Psoas muscle (tissue), 8 donors: ENCODE results near the gene PCDHA5. TPM values are rescaled to one million over a fixed set of nuclear protein-coding genes. Genes with fewer than 3 reads are reported as not detected.
"Not testable (repeated sequence)": the region's sequence is repeated elsewhere in the genome, so short reads cannot be mapped to it uniquely, and the experiment has no call there.

Source experiments
- ATAC-seq, 4 donors: fragments of 200-7000 bp; cut with Tn5 transposase; one replicate each; pipeline ENCODE4 v1.9.1; 2020; ENCODE audit warnings: moderate library complexity in 3 of 4, mild to moderate bottlenecking in 2 of 4
- DNase-seq, 2 donors: peaks; one replicate each; pipeline ENCODE4 v3.0.0-alpha.2; 2020
- H3K27ac ChIP-seq: fragments of 200-600 bp; one replicate; pipeline ENCODE4 v1.8.0; 2022
- H3K27me3 ChIP-seq, 3 donors: fragments of 200-600 bp in 1 of 3; one replicate each; pipeline versions ENCODE4 v1.6.1 to v1.8.0; 2013 to 2022; ENCODE audit warnings: low read length in 2 of 3, mild to moderate bottlenecking in 2 of 3, moderate library complexity in 1 of 3; ENCODE audit not compliant: insufficient read depth in 3 of 3
- H3K36me3 ChIP-seq, 2 donors: fragments of 200-600 bp in 1 of 2; one replicate each; pipeline versions ENCODE4 v1.6.1 to v1.8.0; 2013 to 2022; ENCODE audit warnings: low read depth in 1 of 2, mild to moderate bottlenecking in 1 of 2, moderate library complexity in 1 of 2; ENCODE audit not compliant: insufficient read depth in 1 of 2
- H3K4me1 ChIP-seq: fragments of 200-600 bp; one replicate; pipeline ENCODE4 v1.8.0; 2022
- H3K4me3 ChIP-seq: fragments of 200-600 bp; one replicate; pipeline ENCODE4 v1.8.0; 2022; ENCODE audit warnings: mild to moderate bottlenecking
- H3K9me3 ChIP-seq: fragments of 200-600 bp; one replicate; pipeline ENCODE4 v1.8.0; 2022
- WGBS, 3 donors: extraction: QIAGEN DNeasy Blood & Tissue Kit; methylation state at CpG; one replicate each; pipeline versions ENCODE4 v1.1.6 to v1.1.7; 2013; 5-methylcytosine and 5-hydroxymethylcytosine counted together
- intact Hi-C, 2 donors: fragments of 100-400 bp; cut with DNase I; formaldehyde crosslinking; loops; one replicate each; pipeline versions ENCODE4 v1.11.0 to v1.14.2; 2022
- polyA plus RNA-seq, 3 donors: library from polyadenylated mRNA; stranded (reverse); fragments of 200-250 nt; gene quantifications; one replicate each; pipeline ENCODE4 v1.2.3, GENCODE V29; 2013
- total RNA-seq, 4 donors: library from RNA; stranded (reverse); fragmentation: NEBNext Ultra II Directional in 2 of 4; extraction: Animal tissue kit (Norgen Biotek cat#: 25700) in 2 of 4; gene quantifications; one replicate each; pipeline versions ENCODE4 v1.2.1 to v1.2.4, GENCODE V29; 2021 to 2023
- TF ChIP-seq, protein P1 (sequence below): fragments of 200-600 bp; IDR thresholded peaks from one replicate; pipeline ENCODE4 v1.8.0; 2022; ENCODE audit warnings: antibody characterized with exemption
- donor health status: healthy with polysubstance abuse.
- donor health status: DM: no; HTN: no; CAD: no; lungs with moderate emphysema.
- donor health status: Bipolar disorder and iron deficiency.
- donor health status: healthy.
- donor health status: DM: yes; HTN: yes; CAD: no.
- donor health status: DM: no; HTN: no; CAD: no.
- donor health status: DM: no; HTN: no; CAD: no.
- donor health status: DM: yes; HTN: yes; CAD: no.

The PCDHA5 gene
- total and polyA plus RNA-seq, 7 donors, result 0.01 TPM; not detected in 6

- Histone ChIP-seq H3K27me3 (peaks cover 0 to 4% (median 0%) of the 10 kb centered on the region in 3 donors), H3K4me3 (no peak overlapping the region), H3K27ac (no peak overlapping the region), H3K4me1 (no peaks in the 10 kb centered on the region), H3K9me3 (peaks cover 4% of the 10 kb centered on the region), H3K36me3 (no peaks in the 10 kb centered on the region)
- DNase-seq (no peak), ATAC-seq (no peak)
- TF ChIP-seq, protein P1, sequence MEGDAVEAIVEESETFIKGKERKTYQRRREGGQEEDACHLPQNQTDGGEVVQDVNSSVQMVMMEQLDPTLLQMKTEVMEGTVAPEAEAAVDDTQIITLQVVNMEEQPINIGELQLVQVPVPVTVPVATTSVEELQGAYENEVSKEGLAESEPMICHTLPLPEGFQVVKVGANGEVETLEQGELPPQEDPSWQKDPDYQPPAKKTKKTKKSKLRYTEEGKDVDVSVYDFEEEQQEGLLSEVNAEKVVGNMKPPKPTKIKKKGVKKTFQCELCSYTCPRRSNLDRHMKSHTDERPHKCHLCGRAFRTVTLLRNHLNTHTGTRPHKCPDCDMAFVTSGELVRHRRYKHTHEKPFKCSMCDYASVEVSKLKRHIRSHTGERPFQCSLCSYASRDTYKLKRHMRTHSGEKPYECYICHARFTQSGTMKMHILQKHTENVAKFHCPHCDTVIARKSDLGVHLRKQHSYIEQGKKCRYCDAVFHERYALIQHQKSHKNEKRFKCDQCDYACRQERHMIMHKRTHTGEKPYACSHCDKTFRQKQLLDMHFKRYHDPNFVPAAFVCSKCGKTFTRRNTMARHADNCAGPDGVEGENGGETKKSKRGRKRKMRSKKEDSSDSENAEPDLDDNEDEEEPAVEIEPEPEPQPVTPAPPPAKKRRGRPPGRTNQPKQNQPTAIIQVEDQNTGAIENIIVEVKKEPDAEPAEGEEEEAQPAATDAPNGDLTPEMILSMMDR, result no peak
- 59 to 68% (median 64%) methylated on average over 42 to 43 of the region's 43 CpGs for WGBS, 3 donors
- intact Hi-C loops, result no loop called here
These were observed 12.5 kb upstream of the PCDHA5 start for GRCh38 chr5:140808889-140809291.

DNA sequence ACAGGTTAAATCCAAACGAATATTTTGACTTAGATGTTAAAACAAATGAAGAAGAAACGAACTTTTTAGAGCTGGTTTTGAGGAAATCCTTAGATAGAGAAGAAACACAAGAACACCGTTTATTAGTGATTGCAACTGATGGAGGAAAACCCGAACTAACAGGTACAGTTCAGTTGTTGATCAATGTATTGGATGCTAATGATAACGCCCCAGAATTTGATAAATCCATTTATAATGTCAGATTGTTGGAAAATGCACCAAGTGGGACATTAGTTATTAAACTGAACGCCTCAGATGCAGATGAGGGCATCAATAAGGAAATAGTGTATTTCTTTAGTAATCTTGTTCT, 842 bp downstream of the PCDHA5 start:
- TF ChIP-seq, protein P1, result no peak
- ATAC-seq (no peak), DNase-seq (no peak)
- H3K9me3 ChIP-seq, result peaks cover 4% of the 10 kb centered on the region
- H3K27me3 ChIP-seq, result peaks cover 0 to 17% (median 2%) of the 10 kb centered on the region in 3 donors
- H3K36me3 ChIP-seq, result no peaks in the 10 kb centered on the region
- no peak overlapping the region for H3K27ac ChIP-seq
- intact Hi-C loops, result no loop called here
- 21 to 27% (median 24%) methylated on average over 6 of the region's 6 CpGs for WGBS, 3 donors
- no peak overlapping the region for H3K4me3 ChIP-seq
- no peaks in the 10 kb centered on the region for H3K4me1 ChIP-seq

DNA sequence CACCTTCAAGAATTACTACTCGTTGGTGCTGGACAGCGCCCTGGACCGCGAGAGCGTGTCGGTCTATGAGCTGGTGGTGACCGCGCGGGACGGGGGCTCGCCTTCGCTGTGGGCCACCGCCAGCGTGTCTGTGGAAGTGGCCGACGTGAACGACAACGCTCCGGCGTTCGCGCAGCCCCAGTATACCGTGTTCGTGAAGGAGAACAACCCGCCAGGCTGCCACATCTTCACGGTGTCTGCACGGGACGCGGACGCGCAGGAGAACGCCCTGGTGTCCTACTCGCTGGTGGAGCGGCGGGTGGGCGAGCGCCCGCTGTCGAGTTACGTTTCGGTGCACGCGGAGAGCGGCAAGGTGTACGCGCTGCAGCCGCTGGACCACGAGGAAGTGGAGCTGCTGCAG, 1.6 kb downstream of the PCDHA5 start:
- H3K4me1 ChIP-seq, ATAC-seq, DNase-seq, intact Hi-C loops, H3K36me3 ChIP-seq, H3K9me3 ChIP-seq, H3K27ac ChIP-seq, H3K4me3 ChIP-seq: not testable (repeated sequence)
- H3K27me3 ChIP-seq, result peaks cover 0 to 23% (median 3%) of the 10 kb centered on the region in 3 donors
- WGBS, 3 donors, result 42 to 52% (median 44%) methylated on average over 48 of the region's 48 CpGs

DNA sequence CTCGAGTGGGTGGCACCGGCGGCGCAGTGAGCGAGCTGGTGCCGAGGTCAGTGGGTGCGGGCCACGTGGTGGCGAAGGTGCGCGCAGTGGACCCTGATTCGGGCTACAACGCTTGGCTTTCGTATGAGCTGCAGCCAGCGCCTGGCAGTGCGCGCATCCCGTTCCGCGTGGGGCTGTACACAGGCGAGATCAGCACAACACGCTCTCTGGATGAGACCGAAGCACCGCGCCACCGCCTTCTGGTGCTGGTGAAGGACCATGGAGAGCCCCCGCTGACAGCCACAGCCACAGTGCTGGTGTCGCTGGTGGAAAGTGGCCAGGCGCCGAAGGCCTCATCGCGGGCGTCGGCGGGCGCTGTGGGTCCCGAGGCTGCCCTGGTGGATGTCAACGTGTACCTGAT, 2.1 kb downstream of the PCDHA5 start:
- no peak overlapping the region for H3K4me3 ChIP-seq
- intact Hi-C loops, result no loop called here
- H3K4me1 ChIP-seq, result no peaks in the 10 kb centered on the region
- no peaks in the 10 kb centered on the region for H3K36me3 ChIP-seq
- H3K27me3 ChIP-seq, result peaks cover 0 to 26% (median 7%) of the 10 kb centered on the region in 3 donors
- DNase-seq (no peak), ATAC-seq (no peak)
- TF ChIP-seq, protein P1, result no peak
- H3K9me3 ChIP-seq, result peaks cover 2% of the 10 kb centered on the region
- no peak overlapping the region for H3K27ac ChIP-seq
- 45 to 58% (median 51%) methylated on average over 31 to 38 of the region's 38 CpGs for WGBS, 3 donors

DNA sequence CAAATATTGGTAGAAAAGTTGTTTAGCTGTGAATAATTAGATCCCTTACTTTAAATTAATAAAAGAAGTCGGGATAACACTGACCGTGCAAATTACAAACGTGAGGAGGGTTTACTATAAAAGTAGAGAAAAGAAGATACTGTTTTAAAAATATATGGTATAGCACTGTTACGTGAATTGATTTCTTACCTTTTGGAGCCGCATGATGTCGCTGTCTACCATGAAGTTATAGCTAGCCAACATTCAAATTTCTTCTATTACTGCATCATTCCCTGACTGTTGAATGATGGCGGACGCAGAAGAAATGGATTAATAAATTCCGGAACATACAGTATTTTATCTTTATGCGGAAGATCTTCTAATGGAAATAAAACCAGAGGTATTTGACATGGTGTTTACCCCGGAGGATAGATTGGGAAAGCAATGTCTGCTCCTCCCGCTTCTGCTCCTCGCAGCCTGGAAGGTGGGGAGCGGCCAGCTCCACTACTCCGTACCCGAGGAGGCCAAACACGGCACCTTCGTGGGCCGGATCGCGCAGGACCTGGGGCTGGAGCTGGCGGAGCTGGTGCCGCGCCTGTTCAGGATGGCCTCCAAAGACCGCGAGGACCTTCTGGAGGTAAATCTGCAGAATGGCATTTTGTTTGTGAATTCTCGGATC, 6.4 kb downstream of the PCDHA5 start, which contains the start of gene PCDHA6:
Gene PCDHA6 (plus strand): TSS at position 257 of the 658 bp plus-strand sequence. CDS start 132 bp downstream, at position 389.
- WGBS, 3 donors, result 12 to 17% (median 15%) methylated on average over 27 of the region's 27 CpGs
- intact Hi-C loops, result no loop called here
- H3K9me3 ChIP-seq, result peaks cover 5% of the 10 kb centered on the region
- no peak within 1 kb of the TSS for H3K4me3 ChIP-seq
- no peak for ATAC-seq
- no peaks in the 10 kb centered on the region for H3K4me1 ChIP-seq
- DNase-seq, result no peak
- no peak within 1 kb of the TSS for H3K27ac ChIP-seq
- TF ChIP-seq, protein P1, result no peak
- H3K27me3 ChIP-seq, result peaks cover 0 to 31% (median 8%) of the 10 kb centered on the region in 3 donors
- no peaks in the 10 kb centered on the region for H3K36me3 ChIP-seq
